HepG2 (cell line): ENCODE data around the gene IGFBP5. TPM values are rescaled to one million over a fixed set of nuclear protein-coding genes. Genes with fewer than 3 reads are reported as not detected.

ENCODE experiments used
- ATAC-seq: fragments of 200-7000 bp; cut with Tn5 transposase; 3 replicates; pipeline ENCODE4 v1.9.1; 2020; ENCODE audit warnings: mild to moderate bottlenecking, moderate library complexity
- BruUV-seq: library from RNA; stranded (reverse); fragments of 400-500 nt; replicated peaks from 2 replicates; lab custom pipeline; 2021; lab: Mats Ljungman, UMichigan
- CTCF ChIA-PET: fragments of 300-600 bp; formaldehyde crosslinking; extraction: SDS; loops from one replicate; lab custom pipeline; 2021; ENCODE audit warnings: low total read pairs, inconsistent platforms, low intra/inter-chr PET ratio; lab: Yijun Ruan, JAX
- POLR2A ChIA-PET: fragments of 350-600 bp; sonication (Branson Sonifier 250); formaldehyde crosslinking; loops from one replicate; lab custom pipeline; 2020; ENCODE audit warnings: antibody characterized with exemption, inconsistent platforms; lab: Yijun Ruan, JAX
- DNase-seq: peaks from one replicate; pipeline ENCODE4 v3.0.0-alpha.2; 2015; ENCODE audit warnings: low spot score
- FAIRE-seq: peaks from 3 replicates; lab custom pipeline; 2011; peaks lifted over from hg19 to GRCh38; lab: Jason Lieb, UNC
- H2AFZ ChIP-seq: one replicate; pipeline ENCODE4 v1.6.1; 2011; ENCODE audit warnings: low read length, inconsistent platforms
- H3K27ac ChIP-seq: fragments of 300-600 bp; 3 replicates; pipeline ENCODE4 v1.8.0; 2011; ENCODE audit warnings: mixed run types, mild to moderate bottlenecking, mixed read lengths, low read length, inconsistent platforms; ENCODE audit not compliant: insufficient read depth; ENCODE audit errors: extremely low read length
- H3K27me3 ChIP-seq, 2 experiments: fragments of 200-600 bp in 1 of 2; 2 replicates in 1 of 2; 3 replicates in 1 of 2; pipeline versions ENCODE4 v1.6.0 to v1.8.0; 2011; ENCODE audit warnings: low read length in 2 of 2, mild to moderate bottlenecking in 2 of 2, moderate library complexity in 2 of 2, inconsistent platforms in 1 of 2; ENCODE audit not compliant: insufficient read depth in 2 of 2, control insufficient read depth in 1 of 2
- H3K36me3 ChIP-seq, 2 experiments: fragments of 200-600 bp in 1 of 2; replicated peaks in 1 of 2; 2 replicates in 1 of 2; 3 replicates in 1 of 2; pipeline versions ENCODE4 v1.5.1 to v1.8.0; 2011; ENCODE audit warnings: low read length in 2 of 2, inconsistent platforms in 1 of 2; ENCODE audit not compliant: insufficient read depth in 2 of 2, control insufficient read depth in 1 of 2
- H3K4me1 ChIP-seq: 2 replicates; pipeline ENCODE4 v1.5.1; 2012; ENCODE audit warnings: low read length, inconsistent platforms; ENCODE audit not compliant: insufficient read depth
- H3K4me2 ChIP-seq: 2 replicates; pipeline ENCODE4 v1.6.0; 2011; ENCODE audit warnings: low read depth, low read length, inconsistent platforms
- H3K4me3 ChIP-seq, 3 experiments: fragments of 200-600 bp in 1 of 3; sonication (generic), shearing (Covaris generic) in 1 of 3; replicated peaks in 1 of 3; 2 replicates each; pipeline ENCODE4 v1.5.1; 2011 to 2016; ENCODE audit warnings: low read length in 3 of 3, inconsistent platforms in 2 of 3, low read depth in 2 of 3, mild to moderate bottlenecking in 2 of 3, control low read depth in 1 of 3, mixed read lengths in 1 of 3; ENCODE audit not compliant: insufficient read depth in 1 of 3
- H3K79me2 ChIP-seq: one replicate; pipeline ENCODE4 v1.6.1; 2011; ENCODE audit warnings: low read length, inconsistent platforms; ENCODE audit not compliant: insufficient read depth
- H3K9ac ChIP-seq: 2 replicates; pipeline ENCODE4 v1.6.0; 2011; ENCODE audit warnings: mild to moderate bottlenecking, low read depth, low read length, inconsistent platforms; ENCODE audit not compliant: insufficient read depth
- H3K9me3 ChIP-seq: 2 replicates; pipeline ENCODE4 v1.5.1; 2012; ENCODE audit warnings: mild to moderate bottlenecking, low read length
- H4K20me1 ChIP-seq: 2 replicates; pipeline ENCODE4 v1.6.0; 2011; ENCODE audit warnings: inconsistent platforms, mild to moderate bottlenecking, low read length, moderate library complexity; ENCODE audit not compliant: insufficient read depth
- GATAD1 ChIP-seq: IDR thresholded peaks from 2 replicates; pipeline ENCODE4 v1.6.1; 2016; ENCODE audit warnings: missing genetic modification reagents, missing compliant biosample characterization
- HNRNPLL ChIP-seq: fragments of 200-400 bp; formaldehyde crosslinking; IDR thresholded peaks from 2 replicates; pipeline ENCODE4 v1.6.1; 2017; ENCODE audit warnings: mild to moderate bottlenecking, low read depth, low read length; ENCODE audit not compliant: poor library complexity, severe bottlenecking
- MYC ChIP-seq: sonication (generic); formaldehyde crosslinking; IDR thresholded peaks from 2 replicates; pipeline ENCODE4 v1.9.0; 2021; ENCODE audit warnings: missing genetic modification reagents, borderline replicate concordance
- SALL1 ChIP-seq: sonication (generic); formaldehyde crosslinking; IDR thresholded peaks from 2 replicates; pipeline ENCODE4 v1.8.0; 2022; ENCODE audit warnings: mild to moderate bottlenecking, missing genetic modification reagents
- YY1 ChIP-seq: IDR thresholded peaks from 2 replicates; pipeline ENCODE4 v1.6.1; 2011; ENCODE audit warnings: low read length, low read depth, moderate library complexity, mild to moderate bottlenecking; ENCODE audit not compliant: insufficient read depth, insufficient replicate concordance
- ZFP82 ChIP-seq: sonication (generic); formaldehyde crosslinking; IDR thresholded peaks from 2 replicates; pipeline ENCODE4 v1.5.1; 2020; ENCODE audit warnings: mild to moderate bottlenecking, missing genetic modification reagents, borderline replicate concordance
- ZFP91 ChIP-seq: sonication (generic); formaldehyde crosslinking; IDR thresholded peaks from 2 replicates; pipeline ENCODE4 v1.9.0; 2022; ENCODE audit warnings: missing genetic modification reagents, mild to moderate bottlenecking, borderline replicate concordance
- ZNF687 ChIP-seq: sonication (generic); formaldehyde crosslinking; IDR thresholded peaks from 2 replicates; pipeline ENCODE4 v1.5.1; 2020; ENCODE audit warnings: mild to moderate bottlenecking, missing genetic modification reagents, moderate library complexity
- ZNF777 ChIP-seq: sonication (generic); formaldehyde crosslinking; IDR thresholded peaks from 2 replicates; pipeline ENCODE4 v1.4.0; 2020; ENCODE audit warnings: missing genetic modification reagents
- ZSCAN29 ChIP-seq: sonication (generic); formaldehyde crosslinking; conservative IDR thresholded peaks from 2 replicates; pipeline ENCODE4 v1.4.0; 2020; ENCODE audit warnings: mild to moderate bottlenecking, missing genetic modification reagents
- ZSCAN5A ChIP-seq: sonication (generic); formaldehyde crosslinking; IDR thresholded peaks from 2 replicates; pipeline ENCODE4 v1.8.0; 2022; ENCODE audit warnings: mild to moderate bottlenecking, missing genetic modification reagents, borderline replicate concordance
- WGBS: methylation state at CpG from one replicate; pipeline ENCODE4 v1.1.6; 2017; ENCODE audit warnings: low lambda C conversion rate; 5-methylcytosine and 5-hydroxymethylcytosine counted together
- in situ Hi-C: cut with HindIII; loops from 2 replicates; pipeline ENCODE4 v1.10.0; 2017; ENCODE audit warnings: low pct_unique_long_range_greater_than_20kb; ENCODE audit not compliant: extremely low pct_ligation_motif_present
- intact Hi-C: fragments of 100-400 bp; cut with micrococcal nuclease; formaldehyde crosslinking; loops from one replicate; pipeline ENCODE4 v1.10.0; 2022; ENCODE audit not compliant: unreplicated experiment
- polyA plus RNA-seq, 8 experiments: library from polyadenylated mRNA; depleted of rRNA in 3 of 8; stranded (reverse) in 7 of 8; unstranded in 1 of 8; fragments of >200 nt; fragmentation: Illumina TruSeq in 4 of 8; extraction: Trizol in 4 of 8; gene quantifications; 2 replicates each; pipeline versions ENCODE4 v1.2.1 to v1.2.3, GENCODE V29; 2011 to 2016; ENCODE audit warnings: low read depth in 4 of 8, missing spikeins in 1 of 8, mixed read lengths in 1 of 8; ENCODE audit not compliant: insufficient read depth in 1 of 8
- total RNA-seq, 5 experiments: library from RNA; depleted of rRNA; stranded (reverse); fragments of >200 nt; fragmentation: Illumina TruSeq; extraction: Trizol; gene quantifications; 2 replicates each; pipeline ENCODE4 v1.2.3, GENCODE V29; 2016; ENCODE audit warnings: low read depth in 1 of 5
- TF ChIP-seq, protein P1 (sequence below): sonication (generic); formaldehyde crosslinking; IDR thresholded peaks from 2 replicates; pipeline ENCODE4 v1.5.1; 2020; ENCODE audit warnings: missing genetic modification reagents, mild to moderate bottlenecking, borderline replicate concordance

IGFBP5 gene
- total and polyA plus RNA-seq, 2 of the 13 experiments (the other 11 are each of a cell fraction or from before 2014, with no cell fraction given): 0.15 TPM; not detected in 1

DNA sequence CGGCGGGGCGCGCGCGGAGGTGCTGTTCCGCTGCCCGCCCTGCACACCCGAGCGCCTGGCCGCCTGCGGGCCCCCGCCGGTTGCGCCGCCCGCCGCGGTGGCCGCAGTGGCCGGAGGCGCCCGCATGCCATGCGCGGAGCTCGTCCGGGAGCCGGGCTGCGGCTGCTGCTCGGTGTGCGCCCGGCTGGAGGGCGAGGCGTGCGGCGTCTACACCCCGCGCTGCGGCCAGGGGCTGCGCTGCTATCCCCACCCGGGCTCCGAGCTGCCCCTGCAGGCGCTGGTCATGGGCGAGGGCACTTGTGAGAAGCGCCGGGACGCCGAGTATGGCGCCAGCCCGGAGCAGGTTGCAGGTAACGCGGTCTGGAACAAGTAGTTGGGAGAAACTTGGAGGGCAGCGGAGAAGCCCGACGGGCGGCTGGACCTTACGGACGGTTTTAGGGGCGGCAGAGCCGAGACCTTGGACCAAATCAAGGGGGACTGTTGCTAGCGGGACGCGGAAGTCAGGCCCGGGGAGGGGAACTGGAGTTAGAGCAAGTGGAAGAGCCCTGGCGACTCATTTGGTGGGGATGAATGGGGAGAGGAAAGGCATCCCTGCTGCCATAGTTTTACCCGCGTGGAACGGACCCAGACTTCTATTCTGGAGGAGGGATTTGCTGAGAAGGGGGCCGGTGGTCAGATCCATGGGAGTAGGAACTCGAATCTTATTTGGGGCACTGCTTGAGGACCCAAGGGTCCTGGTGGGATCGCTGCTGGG, 61.6 kb downstream of the IGFBP5 start:
- Histone ChIP-seq H3K27ac (no peak overlapping the region), H4K20me1 (no peaks in the 10 kb centered on the region), H3K27me3 (peaks cover 8 to 56% of the 10 kb centered on the region in 2 experiments; a peak in 4 of 5 replicates), H3K9me3 (no peaks in the 10 kb centered on the region), H3K4me3 (peak overlapping the region; percentile 17 to 71 (median 34)), H3K79me2 (no peaks in the 10 kb centered on the region), H3K36me3 (no peaks in the 10 kb centered on the region), H3K9ac (peak overlapping the region; percentile 37; the same call in 1 of the 2 replicates), H3K4me2 (peak overlapping the region; percentile 90), H3K4me1 (peaks cover 45% of the 10 kb centered on the region), H2AFZ (no peak overlapping the region)
- ATAC-seq (peak; percentile 50), FAIRE-seq (no peak), DNase-seq (no peak)
- in situ Hi-C loops: no loop called here
- BruUV-seq: no TSS peak
- intact Hi-C loops: no loop called here
- WGBS: 7% methylated on average over 26 of the region's 71 CpGs
- ChIA-PET CTCF (no interaction called here), POLR2A (interaction anchor here (1.0 to 1.5 kb wide), 2 partner anchors 14 to 114 kb away, joined by 3 to 5 read pairs; no protein-coding TSS in a partner anchor)
- TF ChIP-seq ZFP82 (CRISPR knock-in tag): 0 out of 2 replicates have a peak, but pooled peaks have one; percentile 42
- TF ChIP-seq HNRNPLL: peak; percentile 54
- TF ChIP-seq ZSCAN5A (CRISPR knock-in tag): no peak
- TF ChIP-seq, protein P1, sequence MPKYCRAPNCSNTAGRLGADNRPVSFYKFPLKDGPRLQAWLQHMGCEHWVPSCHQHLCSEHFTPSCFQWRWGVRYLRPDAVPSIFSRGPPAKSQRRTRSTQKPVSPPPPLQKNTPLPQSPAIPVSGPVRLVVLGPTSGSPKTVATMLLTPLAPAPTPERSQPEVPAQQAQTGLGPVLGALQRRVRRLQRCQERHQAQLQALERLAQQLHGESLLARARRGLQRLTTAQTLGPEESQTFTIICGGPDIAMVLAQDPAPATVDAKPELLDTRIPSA (CRISPR knock-in tag): 0 out of 2 replicates have a peak, but pooled peaks have one; percentile 46
- no peak for TF ChIP-seq GATAD1 (CRISPR knock-in tag)
- 0 out of 2 replicates have a peak, but pooled peaks have one; percentile 16 for TF ChIP-seq ZFP91
- TF ChIP-seq MYC (CRISPR knock-in tag): 0 out of 2 replicates have a peak, but pooled peaks have one; percentile 17
- TF ChIP-seq ZSCAN29 (CRISPR knock-in tag): no peak
- TF ChIP-seq SALL1: peak; percentile 40; the same call in 1 of the 2 replicates
- TF ChIP-seq ZNF687 (CRISPR knock-in tag): peak; percentile 65
- TF ChIP-seq ZNF777 (CRISPR knock-in tag): peak; percentile 83
- TF ChIP-seq YY1: peak; percentile 15
